Psoas muscle (tissue), 8 donors: ENCODE measurements around the gene KCNT2. TPM values are rescaled to one million over a fixed set of nuclear protein-coding genes. Genes with fewer than 3 reads are reported as not detected.

Experiments used
- ATAC-seq, 4 donors: fragments of 200-7000 bp; cut with Tn5 transposase; one replicate each; pipeline ENCODE4 v1.9.1; 2020; ENCODE audit warnings: moderate library complexity in 3 of 4, mild to moderate bottlenecking in 2 of 4
- DNase-seq, 2 donors: peaks; one replicate each; pipeline ENCODE4 v3.0.0-alpha.2; 2020
- H3K27ac ChIP-seq: fragments of 200-600 bp; one replicate; pipeline ENCODE4 v1.8.0; 2022
- H3K27me3 ChIP-seq, 3 donors: fragments of 200-600 bp in 1 of 3; one replicate each; pipeline versions ENCODE4 v1.6.1 to v1.8.0; 2013 to 2022; ENCODE audit warnings: low read length in 2 of 3, mild to moderate bottlenecking in 2 of 3, moderate library complexity in 1 of 3; ENCODE audit not compliant: insufficient read depth in 3 of 3
- H3K36me3 ChIP-seq, 2 donors: fragments of 200-600 bp in 1 of 2; one replicate each; pipeline versions ENCODE4 v1.6.1 to v1.8.0; 2013 to 2022; ENCODE audit warnings: low read depth in 1 of 2, mild to moderate bottlenecking in 1 of 2, moderate library complexity in 1 of 2; ENCODE audit not compliant: insufficient read depth in 1 of 2
- H3K4me1 ChIP-seq: fragments of 200-600 bp; one replicate; pipeline ENCODE4 v1.8.0; 2022
- H3K4me3 ChIP-seq: fragments of 200-600 bp; one replicate; pipeline ENCODE4 v1.8.0; 2022; ENCODE audit warnings: mild to moderate bottlenecking
- H3K9me3 ChIP-seq: fragments of 200-600 bp; one replicate; pipeline ENCODE4 v1.8.0; 2022
- WGBS, 3 donors: extraction: QIAGEN DNeasy Blood & Tissue Kit; methylation state at CpG; one replicate each; pipeline versions ENCODE4 v1.1.6 to v1.1.7; 2013; 5-methylcytosine and 5-hydroxymethylcytosine counted together
- intact Hi-C, 2 donors: fragments of 100-400 bp; cut with DNase I; formaldehyde crosslinking; loops; one replicate each; pipeline versions ENCODE4 v1.11.0 to v1.14.2; 2022
- polyA plus RNA-seq, 3 donors: library from polyadenylated mRNA; stranded (reverse); fragments of 200-250 nt; gene quantifications; one replicate each; pipeline ENCODE4 v1.2.3, GENCODE V29; 2013
- total RNA-seq, 4 donors: library from RNA; stranded (reverse); fragmentation: NEBNext Ultra II Directional in 2 of 4; extraction: Animal tissue kit (Norgen Biotek cat#: 25700) in 2 of 4; gene quantifications; one replicate each; pipeline versions ENCODE4 v1.2.1 to v1.2.4, GENCODE V29; 2021 to 2023
- TF ChIP-seq, protein P1 (sequence below): fragments of 200-600 bp; IDR thresholded peaks from one replicate; pipeline ENCODE4 v1.8.0; 2022; ENCODE audit warnings: antibody characterized with exemption
- donor health status: healthy with polysubstance abuse.
- donor health status: DM: no; HTN: no; CAD: no; lungs with moderate emphysema.
- donor health status: Bipolar disorder and iron deficiency.
- donor health status: healthy.
- donor health status: DM: yes; HTN: yes; CAD: no.
- donor health status: DM: no; HTN: no; CAD: no.
- donor health status: DM: no; HTN: no; CAD: no.
- donor health status: DM: yes; HTN: yes; CAD: no.

KCNT2 gene
- total and polyA plus RNA-seq, 7 donors: 0.04 to 1.2 (median 0.12) TPM

- intact Hi-C loops: no loop called here
- Histone ChIP-seq H3K4me3 (no peak overlapping the region), H3K27me3 (no peaks in the 10 kb centered on the region), H3K27ac (no peak overlapping the region), H3K9me3 (no peaks in the 10 kb centered on the region), H3K36me3 (no peaks in the 10 kb centered on the region), H3K4me1 (no peaks in the 10 kb centered on the region)
- DNase-seq: peak in 1 of 2 donors; percentile 12
- ATAC-seq: no peak
- TF ChIP-seq, protein P1, sequence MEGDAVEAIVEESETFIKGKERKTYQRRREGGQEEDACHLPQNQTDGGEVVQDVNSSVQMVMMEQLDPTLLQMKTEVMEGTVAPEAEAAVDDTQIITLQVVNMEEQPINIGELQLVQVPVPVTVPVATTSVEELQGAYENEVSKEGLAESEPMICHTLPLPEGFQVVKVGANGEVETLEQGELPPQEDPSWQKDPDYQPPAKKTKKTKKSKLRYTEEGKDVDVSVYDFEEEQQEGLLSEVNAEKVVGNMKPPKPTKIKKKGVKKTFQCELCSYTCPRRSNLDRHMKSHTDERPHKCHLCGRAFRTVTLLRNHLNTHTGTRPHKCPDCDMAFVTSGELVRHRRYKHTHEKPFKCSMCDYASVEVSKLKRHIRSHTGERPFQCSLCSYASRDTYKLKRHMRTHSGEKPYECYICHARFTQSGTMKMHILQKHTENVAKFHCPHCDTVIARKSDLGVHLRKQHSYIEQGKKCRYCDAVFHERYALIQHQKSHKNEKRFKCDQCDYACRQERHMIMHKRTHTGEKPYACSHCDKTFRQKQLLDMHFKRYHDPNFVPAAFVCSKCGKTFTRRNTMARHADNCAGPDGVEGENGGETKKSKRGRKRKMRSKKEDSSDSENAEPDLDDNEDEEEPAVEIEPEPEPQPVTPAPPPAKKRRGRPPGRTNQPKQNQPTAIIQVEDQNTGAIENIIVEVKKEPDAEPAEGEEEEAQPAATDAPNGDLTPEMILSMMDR: no peak
- WGBS, 3 donors: 47 to 69% (median 50%) methylated on average over 4 of the region's 4 CpGs
Measured at GRCh38 chr1:196393742-196394141, 214.5 kb downstream of the KCNT2 start.

GRCh38 chr1:196393282-196393681 is 215.0 kb downstream of the KCNT2 start:
- H3K27ac ChIP-seq: no peak overlapping the region
- no peak overlapping the region for H3K4me3 ChIP-seq
- TF ChIP-seq, protein P1: no peak
- no peaks in the 10 kb centered on the region for H3K4me1 ChIP-seq
- ATAC-seq (no peak), DNase-seq (no peak)
- no peaks in the 10 kb centered on the region for H3K9me3 ChIP-seq
- 81 to 91% (median 82%) methylated on average over 2 of the region's 2 CpGs for WGBS, 3 donors
- H3K36me3 ChIP-seq: no peaks in the 10 kb centered on the region
- H3K27me3 ChIP-seq: no peaks in the 10 kb centered on the region
- intact Hi-C loops: no loop called here

DNA sequence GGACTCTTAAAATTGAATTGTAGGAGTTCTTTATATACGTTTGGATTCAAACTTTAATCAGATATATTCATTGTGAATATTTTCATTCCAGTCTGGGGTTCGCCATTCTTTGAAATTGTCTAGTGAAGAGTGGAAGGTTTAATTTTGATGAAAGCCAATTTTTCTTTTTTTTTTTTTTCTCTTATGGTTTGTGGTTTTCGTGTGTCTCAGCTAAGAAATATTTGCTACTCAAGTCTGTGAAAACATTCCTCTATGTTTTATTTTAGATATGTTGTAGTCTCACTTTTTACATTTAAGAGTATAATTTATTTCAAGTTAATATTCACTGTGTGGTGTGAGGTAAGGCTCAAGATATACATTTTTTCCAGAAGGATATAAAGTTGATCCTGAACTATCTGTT is 220.5 kb downstream of the KCNT2 start:
- ATAC-seq: no peak
- H3K4me3 ChIP-seq: no peak overlapping the region
- DNase-seq: no peak
- H3K4me1 ChIP-seq: no peaks in the 10 kb centered on the region
- no peaks in the 10 kb centered on the region for H3K9me3 ChIP-seq
- intact Hi-C loops: no loop called here
- 88 to 92% (median 90%) methylated on average over 3 of the region's 3 CpGs for WGBS, 3 donors
- H3K27me3 ChIP-seq: no peaks in the 10 kb centered on the region
- no peaks in the 10 kb centered on the region for H3K36me3 ChIP-seq
- TF ChIP-seq, protein P1: no peak
- no peak overlapping the region for H3K27ac ChIP-seq

GRCh38 chr1:196385109-196385508 is 223.1 kb downstream of the KCNT2 start:
- H3K36me3 ChIP-seq: no peaks in the 10 kb centered on the region
- DNase-seq (no peak), ATAC-seq (peak in 3 of 4 donors; percentile 71 to 93 (median 80))
- H3K9me3 ChIP-seq: no peaks in the 10 kb centered on the region
- H3K4me1 ChIP-seq: no peaks in the 10 kb centered on the region
- TF ChIP-seq, protein P1: no peak
- 67 to 76% (median 76%) methylated on average over 4 of the region's 4 CpGs for WGBS, 3 donors
- H3K27ac ChIP-seq: no peak overlapping the region
- intact Hi-C loops: no loop called here
- H3K27me3 ChIP-seq: no peaks in the 10 kb centered on the region
- H3K4me3 ChIP-seq: no peak overlapping the region

GRCh38 chr1:196382383-196382782 is 225.9 kb downstream of the KCNT2 start:
- Histone ChIP-seq H3K9me3 (no peaks in the 10 kb centered on the region), H3K27ac (no peak overlapping the region), H3K4me3 (no peak overlapping the region), H3K36me3 (no peaks in the 10 kb centered on the region), H3K27me3 (no peaks in the 10 kb centered on the region), H3K4me1 (no peaks in the 10 kb centered on the region)
- intact Hi-C loops: no loop called here
- ATAC-seq (no peak), DNase-seq (no peak)
- TF ChIP-seq, protein P1: no peak
- WGBS, 3 donors: 83 to 96% (median 89%) methylated on average over 6 of the region's 6 CpGs
